SK-N-SH treated with all-trans-retinoic acid at 6 μM for 48 hours (cell line): Measurements from ENCODE around the gene KRTAP20-4.

ENCODE experiments used
- ATAC-seq: fragments of 200-7000 bp; cut with Tn5 transposase; 3 replicates; pipeline ENCODE4 v1.9.1; 2020; ENCODE audit warnings: mild to moderate bottlenecking, moderate library complexity
- ARNTL ChIP-seq: fragments of 450-650 bp; formaldehyde crosslinking; IDR thresholded peaks from 2 replicates; pipeline ENCODE4 v1.5.0; 2020; ENCODE audit warnings: low read depth, mild to moderate bottlenecking, moderate library complexity, borderline replicate concordance
- BACH2 ChIP-seq: fragments of 250-450 bp; sonication (Bioruptor Pico); IDR thresholded peaks from 2 replicates; pipeline ENCODE4 v1.9.0; 2021; ENCODE audit warnings: mild to moderate bottlenecking, borderline replicate concordance
- CSDC2 ChIP-seq: fragments of 250-450 bp; sonication (Bioruptor Pico); IDR thresholded peaks from 2 replicates; pipeline ENCODE4 v1.5.0; 2020; ENCODE audit warnings: mild to moderate bottlenecking, moderate library complexity
- ESRRG ChIP-seq: fragments of 250-450 bp; sonication (Bioruptor Pico); IDR thresholded peaks from 2 replicates; pipeline ENCODE4 v1.6.1; 2021; ENCODE audit warnings: mild to moderate bottlenecking
- GLIS3 ChIP-seq: fragments of 250-450 bp; sonication (Bioruptor Pico); IDR thresholded peaks from 2 replicates; pipeline ENCODE4 v1.5.0; 2020; ENCODE audit warnings: mild to moderate bottlenecking, moderate library complexity
- ISL1 ChIP-seq: fragments of 250-450 bp; sonication (Bioruptor Pico); IDR thresholded peaks from 2 replicates; pipeline ENCODE4 v2.1.2; 2022; ENCODE audit warnings: mild to moderate bottlenecking, moderate library complexity
- OSR1 ChIP-seq: fragments of 250-450 bp; sonication (Bioruptor Pico); IDR thresholded peaks from 2 replicates; pipeline ENCODE4 v1.8.0; 2022; ENCODE audit warnings: moderate library complexity, mild to moderate bottlenecking, inconsistent platforms
- PPARA ChIP-seq: fragments of 250-450 bp; sonication (Bioruptor Pico); IDR thresholded peaks from 2 replicates; pipeline ENCODE4 v1.5.0; 2020; ENCODE audit warnings: mild to moderate bottlenecking, borderline replicate concordance
- RARB ChIP-seq: fragments of 250-450 bp; sonication (Bioruptor Pico); IDR thresholded peaks from 2 replicates; pipeline ENCODE4 v1.8.0; 2021; ENCODE audit warnings: mild to moderate bottlenecking, moderate library complexity
- SNAI2 ChIP-seq: fragments of 250-450 bp; sonication (Bioruptor Pico); IDR thresholded peaks from 2 replicates; pipeline ENCODE4 v1.5.0; 2020; ENCODE audit warnings: mild to moderate bottlenecking, moderate library complexity
- TCF4 ChIP-seq: fragments of 250-450 bp; sonication (Bioruptor Pico); IDR thresholded peaks from 2 replicates; pipeline ENCODE4 v1.8.0; 2021; ENCODE audit warnings: mild to moderate bottlenecking, moderate library complexity, borderline replicate concordance
- TOX ChIP-seq: fragments of 250-450 bp; sonication (Bioruptor Pico); IDR thresholded peaks from 2 replicates; pipeline ENCODE4 v1.8.0; 2021; ENCODE audit warnings: mild to moderate bottlenecking, moderate library complexity, borderline replicate concordance
- ZC3H10 ChIP-seq: fragments of 250-450 bp; sonication (Bioruptor Pico); IDR thresholded peaks from 2 replicates; pipeline ENCODE4 v1.5.1; 2021; ENCODE audit warnings: mild to moderate bottlenecking, moderate library complexity
- ZFP3 ChIP-seq: fragments of 250-450 bp; sonication (Bioruptor Pico); IDR thresholded peaks from 2 replicates; pipeline ENCODE4 v1.5.0; 2020; ENCODE audit warnings: mild to moderate bottlenecking, moderate library complexity
- ZNF565 ChIP-seq: fragments of 450-650 bp; formaldehyde crosslinking; conservative IDR thresholded peaks from 2 replicates; pipeline ENCODE4 v1.5.0; 2020; ENCODE audit warnings: low read depth, mild to moderate bottlenecking, moderate library complexity
- ZNF70 ChIP-seq: fragments of 450-650 bp; formaldehyde crosslinking; IDR thresholded peaks from 2 replicates; pipeline ENCODE4 v1.5.0; 2020; ENCODE audit warnings: mild to moderate bottlenecking, moderate library complexity
- ZNF8 ChIP-seq: fragments of 450-650 bp; formaldehyde crosslinking; IDR thresholded peaks from 2 replicates; pipeline ENCODE4 v1.5.0; 2020; ENCODE audit warnings: mild to moderate bottlenecking, moderate library complexity
- TF ChIP-seq, protein P1 (sequence below): fragments of 250-450 bp; sonication (Bioruptor Pico); IDR thresholded peaks from 2 replicates; pipeline ENCODE4 v1.8.0; 2021; ENCODE audit warnings: low read depth, mild to moderate bottlenecking, moderate library complexity, borderline replicate concordance
- TF ChIP-seq, protein P2 (sequence below): fragments of 250-450 bp; sonication (Bioruptor Pico); IDR thresholded peaks from 2 replicates; pipeline ENCODE4 v1.5.1; 2020; ENCODE audit warnings: low read depth, mild to moderate bottlenecking, moderate library complexity
- TF ChIP-seq, protein P3 (sequence below): fragments of 250-450 bp; sonication (Bioruptor Pico); IDR thresholded peaks from 2 replicates; pipeline ENCODE4 v1.5.1; 2021; ENCODE audit warnings: mild to moderate bottlenecking, moderate library complexity
- TF ChIP-seq, protein P4 (sequence below): fragments of 250-450 bp; sonication (Bioruptor Pico); IDR thresholded peaks from 2 replicates; pipeline ENCODE4 v1.5.0; 2020; ENCODE audit warnings: mild to moderate bottlenecking, moderate library complexity

The KRTAP20-4 gene

DNA sequence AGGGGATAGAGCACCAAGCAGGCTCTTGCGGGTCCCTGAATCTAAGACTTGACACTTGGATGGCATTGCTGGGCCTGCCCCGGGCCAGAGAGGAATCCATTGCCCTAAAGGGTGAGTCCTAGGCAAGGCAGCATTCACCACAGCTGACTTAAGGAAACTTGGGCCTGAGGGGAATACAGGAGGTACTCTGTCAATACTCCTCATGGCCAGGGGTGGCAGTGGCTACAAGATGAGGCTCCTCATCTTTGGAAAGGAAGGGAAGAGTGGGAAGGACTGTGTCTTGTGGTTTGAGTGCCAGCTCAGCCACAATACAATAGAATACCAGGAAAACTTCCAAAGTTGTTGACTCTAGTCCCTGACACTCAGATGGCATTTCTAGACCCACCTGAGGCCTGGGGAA is 14.5 kb upstream of the KRTAP20-4 start:
- TF ChIP-seq PPARA (CRISPR knock-in tag) (no peak), SNAI2 (CRISPR knock-in tag) (no peak)
- 0 out of 3 replicates have a peak, but pooled peaks have one; percentile 38 for ATAC-seq

DNA sequence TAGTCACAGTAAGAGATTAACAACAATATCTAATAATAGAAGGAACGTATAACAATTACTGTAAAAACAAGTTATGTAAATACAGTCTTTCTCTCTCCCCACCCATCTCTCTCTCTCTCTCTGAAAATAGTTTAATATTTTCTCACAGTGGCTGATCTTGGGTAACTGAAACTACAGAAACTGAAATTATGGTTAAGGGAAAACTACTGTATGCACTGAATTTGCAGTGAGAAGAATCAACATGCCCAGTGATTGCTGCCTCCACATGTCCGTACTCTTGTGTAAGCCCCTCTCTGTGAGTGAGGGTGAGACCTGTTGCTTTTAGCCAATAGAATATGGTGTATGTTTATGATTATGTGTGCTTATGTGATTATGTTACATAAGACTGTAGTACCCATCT is 8.3 kb upstream of the KRTAP20-4 start:
- ATAC-seq, result no peak
- TF ChIP-seq, protein P1, sequence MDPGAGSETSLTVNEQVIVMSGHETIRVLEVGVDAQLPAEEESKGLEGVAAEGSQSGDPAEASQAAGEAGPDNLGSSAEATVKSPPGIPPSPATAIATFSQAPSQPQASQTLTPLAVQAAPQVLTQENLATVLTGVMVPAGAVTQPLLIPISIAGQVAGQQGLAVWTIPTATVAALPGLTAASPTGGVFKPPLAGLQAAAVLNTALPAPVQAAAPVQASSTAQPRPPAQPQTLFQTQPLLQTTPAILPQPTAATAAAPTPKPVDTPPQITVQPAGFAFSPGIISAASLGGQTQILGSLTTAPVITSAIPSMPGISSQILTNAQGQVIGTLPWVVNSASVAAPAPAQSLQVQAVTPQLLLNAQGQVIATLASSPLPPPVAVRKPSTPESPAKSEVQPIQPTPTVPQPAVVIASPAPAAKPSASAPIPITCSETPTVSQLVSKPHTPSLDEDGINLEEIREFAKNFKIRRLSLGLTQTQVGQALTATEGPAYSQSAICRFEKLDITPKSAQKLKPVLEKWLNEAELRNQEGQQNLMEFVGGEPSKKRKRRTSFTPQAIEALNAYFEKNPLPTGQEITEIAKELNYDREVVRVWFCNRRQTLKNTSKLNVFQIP (CRISPR knock-in tag), result no peak
- no peak for TF ChIP-seq ZC3H10 (CRISPR knock-in tag)
- no peak for TF ChIP-seq BACH2 (CRISPR knock-in tag)
- TF ChIP-seq, protein P2, sequence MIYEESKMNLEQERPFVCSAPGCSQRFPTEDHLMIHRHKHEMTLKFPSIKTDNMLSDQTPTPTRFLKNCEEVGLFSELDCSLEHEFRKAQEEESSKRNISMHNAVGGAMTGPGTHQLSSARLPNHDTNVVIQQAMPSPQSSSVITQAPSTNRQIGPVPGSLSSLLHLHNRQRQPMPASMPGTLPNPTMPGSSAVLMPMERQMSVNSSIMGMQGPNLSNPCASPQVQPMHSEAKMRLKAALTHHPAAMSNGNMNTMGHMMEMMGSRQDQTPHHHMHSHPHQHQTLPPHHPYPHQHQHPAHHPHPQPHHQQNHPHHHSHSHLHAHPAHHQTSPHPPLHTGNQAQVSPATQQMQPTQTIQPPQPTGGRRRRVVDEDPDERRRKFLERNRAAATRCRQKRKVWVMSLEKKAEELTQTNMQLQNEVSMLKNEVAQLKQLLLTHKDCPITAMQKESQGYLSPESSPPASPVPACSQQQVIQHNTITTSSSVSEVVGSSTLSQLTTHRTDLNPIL, result no peak
- no peak for TF ChIP-seq CSDC2 (CRISPR knock-in tag)
- TF ChIP-seq OSR1 (CRISPR knock-in tag), result no peak

DNA sequence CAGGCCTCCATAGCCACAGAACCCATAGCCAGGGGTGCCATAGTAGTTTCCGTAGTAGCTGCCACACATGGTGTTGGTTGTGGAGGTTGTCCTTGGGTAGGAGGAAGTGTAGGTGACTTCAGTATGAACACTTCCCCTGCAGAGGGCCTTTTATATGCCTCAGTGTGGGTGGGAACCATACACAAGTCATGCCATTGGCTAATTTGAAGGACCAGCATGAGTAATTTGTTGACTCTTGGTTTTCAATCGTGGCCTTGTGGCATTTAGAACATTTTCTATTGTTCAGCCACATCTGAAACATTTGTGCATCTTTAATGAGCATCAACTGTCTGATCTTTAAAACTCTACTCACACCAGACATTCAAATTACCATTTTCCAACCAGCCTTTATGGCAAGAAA is 6.6 kb upstream of the KRTAP20-4 start, which contains the start of gene KRTAP6-1:
TSS of gene KRTAP6-1 (minus strand) at position 95 of the 400 bp plus-strand sequence. CDS start at position 69, 26 bp downstream.
- TF ChIP-seq, protein P3, sequence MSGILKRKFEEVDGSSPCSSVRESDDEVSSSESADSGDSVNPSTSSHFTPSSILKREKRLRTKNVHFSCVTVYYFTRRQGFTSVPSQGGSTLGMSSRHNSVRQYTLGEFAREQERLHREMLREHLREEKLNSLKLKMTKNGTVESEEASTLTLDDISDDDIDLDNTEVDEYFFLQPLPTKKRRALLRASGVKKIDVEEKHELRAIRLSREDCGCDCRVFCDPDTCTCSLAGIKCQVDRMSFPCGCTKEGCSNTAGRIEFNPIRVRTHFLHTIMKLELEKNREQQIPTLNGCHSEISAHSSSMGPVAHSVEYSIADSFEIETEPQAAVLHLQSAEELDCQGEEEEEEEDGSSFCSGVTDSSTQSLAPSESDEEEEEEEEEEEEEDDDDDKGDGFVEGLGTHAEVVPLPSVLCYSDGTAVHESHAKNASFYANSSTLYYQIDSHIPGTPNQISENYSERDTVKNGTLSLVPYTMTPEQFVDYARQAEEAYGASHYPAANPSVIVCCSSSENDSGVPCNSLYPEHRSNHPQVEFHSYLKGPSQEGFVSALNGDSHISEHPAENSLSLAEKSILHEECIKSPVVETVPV (CRISPR knock-in tag), result no peak
- no peak for TF ChIP-seq OSR1 (CRISPR knock-in tag)

DNA sequence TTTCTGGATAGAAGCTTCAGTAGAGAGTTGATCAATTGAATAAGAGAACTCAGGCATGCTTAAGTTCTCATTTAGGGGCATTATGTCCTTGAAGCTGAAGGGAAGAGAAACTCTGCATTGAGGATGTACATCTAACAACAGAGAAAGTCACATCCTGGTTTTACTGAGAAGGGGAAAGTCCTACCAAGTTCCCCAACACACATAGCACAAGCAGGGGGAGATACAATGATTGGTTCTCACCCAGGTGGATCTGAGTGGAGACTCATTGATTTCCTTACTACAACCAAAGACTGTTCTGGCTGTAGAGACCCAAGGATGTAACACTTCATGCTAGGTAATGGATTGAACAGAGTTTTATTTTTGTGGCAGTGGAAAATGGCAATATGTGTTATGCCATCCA is 5.2 kb upstream of the KRTAP20-4 start:
- no peak for ATAC-seq

More for the DNA sequence above, 6.6 kb upstream of the KRTAP20-4 start, which contains the start of gene KRTAP6-1:
- ATAC-seq, result no peak

More for the DNA sequence above, 5.2 kb upstream of the KRTAP20-4 start:
- TF ChIP-seq ZNF565 (CRISPR knock-in tag), result no peak
- TF ChIP-seq, protein P2, result no peak
- no peak for TF ChIP-seq ARNTL
- TF ChIP-seq ZNF8, result no peak
- TF ChIP-seq GLIS3 (CRISPR knock-in tag), result no peak
- no peak for TF ChIP-seq RARB (CRISPR knock-in tag)
- no peak for TF ChIP-seq ESRRG (CRISPR knock-in tag)
- TF ChIP-seq SNAI2 (CRISPR knock-in tag), result no peak
- TF ChIP-seq, protein P1 (CRISPR knock-in tag), result no peak
- TF ChIP-seq ISL1 (CRISPR knock-in tag), result no peak
- TF ChIP-seq CSDC2 (CRISPR knock-in tag), result no peak
- TF ChIP-seq TCF4 (CRISPR knock-in tag), result no peak
- TF ChIP-seq, protein P4, sequence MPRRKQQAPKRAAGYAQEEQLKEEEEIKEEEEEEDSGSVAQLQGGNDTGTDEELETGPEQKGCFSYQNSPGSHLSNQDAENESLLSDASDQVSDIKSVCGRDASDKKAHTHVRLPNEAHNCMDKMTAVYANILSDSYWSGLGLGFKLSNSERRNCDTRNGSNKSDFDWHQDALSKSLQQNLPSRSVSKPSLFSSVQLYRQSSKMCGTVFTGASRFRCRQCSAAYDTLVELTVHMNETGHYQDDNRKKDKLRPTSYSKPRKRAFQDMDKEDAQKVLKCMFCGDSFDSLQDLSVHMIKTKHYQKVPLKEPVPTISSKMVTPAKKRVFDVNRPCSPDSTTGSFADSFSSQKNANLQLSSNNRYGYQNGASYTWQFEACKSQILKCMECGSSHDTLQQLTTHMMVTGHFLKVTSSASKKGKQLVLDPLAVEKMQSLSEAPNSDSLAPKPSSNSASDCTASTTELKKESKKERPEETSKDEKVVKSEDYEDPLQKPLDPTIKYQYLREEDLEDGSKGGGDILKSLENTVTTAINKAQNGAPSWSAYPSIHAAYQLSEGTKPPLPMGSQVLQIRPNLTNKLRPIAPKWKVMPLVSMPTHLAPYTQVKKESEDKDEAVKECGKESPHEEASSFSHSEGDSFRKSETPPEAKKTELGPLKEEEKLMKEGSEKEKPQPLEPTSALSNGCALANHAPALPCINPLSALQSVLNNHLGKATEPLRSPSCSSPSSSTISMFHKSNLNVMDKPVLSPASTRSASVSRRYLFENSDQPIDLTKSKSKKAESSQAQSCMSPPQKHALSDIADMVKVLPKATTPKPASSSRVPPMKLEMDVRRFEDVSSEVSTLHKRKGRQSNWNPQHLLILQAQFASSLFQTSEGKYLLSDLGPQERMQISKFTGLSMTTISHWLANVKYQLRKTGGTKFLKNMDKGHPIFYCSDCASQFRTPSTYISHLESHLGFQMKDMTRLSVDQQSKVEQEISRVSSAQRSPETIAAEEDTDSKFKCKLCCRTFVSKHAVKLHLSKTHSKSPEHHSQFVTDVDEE (CRISPR knock-in tag), result no peak
- no peak for TF ChIP-seq ZNF70 (CRISPR knock-in tag)
- no peak for TF ChIP-seq PPARA (CRISPR knock-in tag)
- no peak for TF ChIP-seq ZFP3 (CRISPR knock-in tag)
- TF ChIP-seq TOX (CRISPR knock-in tag), result no peak
- no peak for TF ChIP-seq BACH2 (CRISPR knock-in tag)
